H9 (cell line): ENCODE measurements around the gene HPCAL1. TPM values are rescaled to one million over a fixed set of nuclear protein-coding genes. Genes with fewer than 3 reads are reported as not detected.

ENCODE experiments used
- DNase-seq: peaks from one replicate; pipeline ENCODE4 v3.0.0-alpha.2; 2017
- H2AFZ ChIP-seq: one replicate; pipeline ENCODE4 v1.6.1; 2013; ENCODE audit warnings: mild to moderate bottlenecking, low read length, control low read depth, moderate library complexity
- H2AK5ac ChIP-seq: 2 replicates; pipeline ENCODE4 v1.6.1; 2013; ENCODE audit warnings: low read length, control low read depth, mixed read lengths; ENCODE audit not compliant: insufficient read length
- H2BK120ac ChIP-seq: one replicate; pipeline ENCODE4 v1.6.1; 2013; ENCODE audit warnings: low read depth, mild to moderate bottlenecking, low read length, control low read depth, inconsistent platforms; ENCODE audit not compliant: poor library complexity, severe bottlenecking
- H2BK12ac ChIP-seq: 2 replicates; pipeline ENCODE4 v1.6.1; 2013; ENCODE audit warnings: low read length, control low read depth, mixed read lengths, low read depth; ENCODE audit not compliant: insufficient read length
- H2BK15ac ChIP-seq: 2 replicates; pipeline ENCODE4 v1.6.1; 2013; ENCODE audit warnings: low read depth, low read length, control low read depth
- H2BK20ac ChIP-seq: one replicate; pipeline ENCODE4 v1.6.1; 2013; ENCODE audit warnings: low read depth, mild to moderate bottlenecking, low read length, control low read depth, inconsistent platforms; ENCODE audit not compliant: poor library complexity, severe bottlenecking
- H2BK5ac ChIP-seq: 2 replicates; pipeline ENCODE4 v1.6.1; 2013; ENCODE audit warnings: low read length, control low read depth, mixed read lengths; ENCODE audit not compliant: insufficient read length
- H3K14ac ChIP-seq: 2 replicates; pipeline ENCODE4 v1.6.1; 2013; ENCODE audit warnings: low read length, control low read depth; ENCODE audit not compliant: insufficient read depth
- H3K18ac ChIP-seq: 2 replicates; pipeline ENCODE4 v1.6.1; 2013; ENCODE audit warnings: low read depth, mild to moderate bottlenecking, mixed read lengths, low read length, control low read depth; ENCODE audit not compliant: insufficient read length
- H3K23ac ChIP-seq: 2 replicates; pipeline ENCODE4 v1.6.1; 2013; ENCODE audit warnings: low read length, control low read depth, mixed read lengths, low read depth; ENCODE audit not compliant: insufficient read length
- H3K23me2 ChIP-seq: 2 replicates; pipeline ENCODE4 v1.6.1; 2013; ENCODE audit warnings: low read depth, mild to moderate bottlenecking, mixed read lengths, low read length, control low read depth; ENCODE audit not compliant: insufficient read length, poor library complexity, severe bottlenecking
- H3K27ac ChIP-seq: 2 replicates; pipeline ENCODE4 v1.5.1; 2013; ENCODE audit warnings: low read length, control low read depth, mixed read lengths, low read depth; ENCODE audit not compliant: insufficient read length
- H3K27me3 ChIP-seq: 2 replicates; pipeline ENCODE4 v1.6.1; 2013; ENCODE audit warnings: low read length, control low read depth, inconsistent platforms; ENCODE audit not compliant: insufficient read depth
- H3K4ac ChIP-seq: 2 replicates; pipeline ENCODE4 v1.6.1; 2013; ENCODE audit warnings: low read depth, mild to moderate bottlenecking, control low read depth, inconsistent platforms, low read length, moderate library complexity
- H3K4me1 ChIP-seq: 2 replicates; pipeline ENCODE4 v1.6.1; 2013; ENCODE audit warnings: low read length, control low read depth, inconsistent platforms; ENCODE audit not compliant: insufficient read depth
- H3K4me2 ChIP-seq: 2 replicates; pipeline ENCODE4 v1.6.1; 2013; ENCODE audit warnings: low read length, control low read depth, mixed read lengths; ENCODE audit not compliant: insufficient read length, insufficient read depth
- H3K56ac ChIP-seq: 2 replicates; pipeline ENCODE4 v1.6.1; 2013; ENCODE audit warnings: low read depth, mild to moderate bottlenecking, mixed read lengths, low read length, control low read depth; ENCODE audit not compliant: insufficient read length
- H3K79me1 ChIP-seq: 2 replicates; pipeline ENCODE4 v1.6.1; 2013; ENCODE audit warnings: low read depth, mild to moderate bottlenecking, moderate library complexity, low read length, control low read depth, inconsistent platforms; ENCODE audit not compliant: insufficient read depth, poor library complexity, severe bottlenecking
- H3K79me2 ChIP-seq: 2 replicates; pipeline ENCODE4 v1.6.1; 2013; ENCODE audit warnings: low read length, control low read depth, inconsistent platforms; ENCODE audit not compliant: insufficient read depth
- H3K9ac ChIP-seq: 2 replicates; pipeline ENCODE4 v1.6.1; 2013; ENCODE audit warnings: low read length, control low read depth, mixed read lengths; ENCODE audit not compliant: insufficient read length; ENCODE audit errors: extremely low read depth
- H3K9me3 ChIP-seq: one replicate; pipeline ENCODE4 v1.6.1; 2013; ENCODE audit warnings: low read depth, low read length, inconsistent platforms; ENCODE audit not compliant: control insufficient read depth
- H3T11ph ChIP-seq: one replicate; pipeline ENCODE4 v1.6.1; 2013; ENCODE audit warnings: mild to moderate bottlenecking, low read length, control low read depth, inconsistent platforms
- H4K20me1 ChIP-seq: one replicate; pipeline ENCODE4 v1.6.1; 2013; ENCODE audit not compliant: control insufficient read depth, insufficient read length, insufficient read depth
- H4K5ac ChIP-seq: 2 replicates; pipeline ENCODE4 v1.6.1; 2013; ENCODE audit warnings: low read depth, mild to moderate bottlenecking, mixed read lengths, low read length, control low read depth; ENCODE audit not compliant: insufficient read length
- H4K8ac ChIP-seq: replicated peaks from 2 replicates; pipeline ENCODE4 v1.6.1; 2013; ENCODE audit warnings: low read length, control low read depth, mixed read lengths, low read depth; ENCODE audit not compliant: insufficient read length
- H4K91ac ChIP-seq: 2 replicates; pipeline ENCODE4 v1.6.1; 2013; ENCODE audit warnings: low read depth, mild to moderate bottlenecking, moderate library complexity, mixed read lengths, low read length, control low read depth; ENCODE audit not compliant: insufficient read length
- H3K27ac Mint-ChIP-seq, 3 experiments: 2 replicates in 2 of 3; 3 replicates in 1 of 3; pipeline ENCODE4 v1.8.0; 2020 to 2021; ENCODE audit warnings: mixed read lengths in 3 of 3, mild to moderate bottlenecking in 1 of 3, moderate library complexity in 1 of 3
- H3K27me3 Mint-ChIP-seq: 2 replicates; pipeline ENCODE4 v1.8.0; 2021; ENCODE audit warnings: low read depth, mild to moderate bottlenecking, moderate library complexity, mixed read lengths
- H3K36me3 Mint-ChIP-seq, 3 experiments: 2 replicates in 2 of 3; 3 replicates in 1 of 3; pipeline ENCODE4 v1.8.0; 2020 to 2021; ENCODE audit warnings: low read depth in 3 of 3, mixed read lengths in 3 of 3; ENCODE audit not compliant: insufficient read depth in 1 of 3
- H3K4me1 Mint-ChIP-seq, 2 experiments: 2 replicates each; pipeline ENCODE4 v1.8.0; 2020; ENCODE audit warnings: mixed read lengths in 2 of 2
- H3K4me3 Mint-ChIP-seq, 2 experiments: 2 replicates in 1 of 2; 3 replicates in 1 of 2; pipeline ENCODE4 v1.8.0; 2020 to 2021; ENCODE audit warnings: mild to moderate bottlenecking in 2 of 2, mixed read lengths in 2 of 2, moderate library complexity in 1 of 2
- H3K9me3 Mint-ChIP-seq, 2 experiments: 2 replicates in 1 of 2; 3 replicates in 1 of 2; pipeline ENCODE4 v1.8.0; 2020; ENCODE audit warnings: mild to moderate bottlenecking in 2 of 2, mixed read lengths in 2 of 2, moderate library complexity in 1 of 2
- WGBS: extraction: QIAGEN DNeasy Blood & Tissue Kit; methylation state at CpG from one replicate; pipeline ENCODE4 v1.1.7; 2013; ENCODE audit warnings: missing lambda C conversion rate, low lambda C conversion rate, mixed read lengths; ENCODE audit not compliant: insufficient read length; ENCODE audit errors: extremely low coverage; 5-methylcytosine and 5-hydroxymethylcytosine counted together
- total RNA-seq: library from RNA; stranded (reverse); gene quantifications from 2 replicates; pipeline ENCODE4 v1.2.1, GENCODE V29; 2021
- TF ChIP-seq, protein P1 (sequence below): fragments of 200-600 bp; sonication (generic); conservative IDR thresholded peaks from 3 replicates; pipeline ENCODE4 v1.8.0; 2021; ENCODE audit warnings: antibody characterized with exemption, mild to moderate bottlenecking

Gene HPCAL1
- total RNA-seq, 1 experiment from 2014 or later = 4.7 TPM

GRCh38 chr2:10370390-10370789 lies 67.7 kb downstream of the HPCAL1 start:
- peaks cover 2% of the 10 kb centered on the region; the same call in 1 of the 2 replicates for H3K79me2 ChIP-seq

More at GRCh38 chr2:10370390-10370789, 67.7 kb downstream of the HPCAL1 start:
- TF ChIP-seq, protein P1, sequence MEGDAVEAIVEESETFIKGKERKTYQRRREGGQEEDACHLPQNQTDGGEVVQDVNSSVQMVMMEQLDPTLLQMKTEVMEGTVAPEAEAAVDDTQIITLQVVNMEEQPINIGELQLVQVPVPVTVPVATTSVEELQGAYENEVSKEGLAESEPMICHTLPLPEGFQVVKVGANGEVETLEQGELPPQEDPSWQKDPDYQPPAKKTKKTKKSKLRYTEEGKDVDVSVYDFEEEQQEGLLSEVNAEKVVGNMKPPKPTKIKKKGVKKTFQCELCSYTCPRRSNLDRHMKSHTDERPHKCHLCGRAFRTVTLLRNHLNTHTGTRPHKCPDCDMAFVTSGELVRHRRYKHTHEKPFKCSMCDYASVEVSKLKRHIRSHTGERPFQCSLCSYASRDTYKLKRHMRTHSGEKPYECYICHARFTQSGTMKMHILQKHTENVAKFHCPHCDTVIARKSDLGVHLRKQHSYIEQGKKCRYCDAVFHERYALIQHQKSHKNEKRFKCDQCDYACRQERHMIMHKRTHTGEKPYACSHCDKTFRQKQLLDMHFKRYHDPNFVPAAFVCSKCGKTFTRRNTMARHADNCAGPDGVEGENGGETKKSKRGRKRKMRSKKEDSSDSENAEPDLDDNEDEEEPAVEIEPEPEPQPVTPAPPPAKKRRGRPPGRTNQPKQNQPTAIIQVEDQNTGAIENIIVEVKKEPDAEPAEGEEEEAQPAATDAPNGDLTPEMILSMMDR = no peak
- Histone ChIP-seq H3K23ac (no peak overlapping the region), H3K4ac (no peak overlapping the region), H3K9me3 (no peaks in the 10 kb centered on the region), H3K56ac (no peak overlapping the region), H3K18ac (no peak overlapping the region), H2BK15ac (no peak overlapping the region), H2BK20ac (no peak overlapping the region), H2BK120ac (no peak overlapping the region), H2AFZ (no peak overlapping the region), H4K91ac (no peak overlapping the region), H2AK5ac (no peak overlapping the region), H3T11ph (no peak overlapping the region), H2BK5ac (no peak overlapping the region), H3K23me2 (no peaks in the 10 kb centered on the region), H4K8ac (no peak overlapping the region), H2BK12ac (no peak overlapping the region), H3K9ac (no peak overlapping the region), H3K27ac (no peak overlapping the region), H3K14ac (no peak overlapping the region), H3K79me1 (no peaks in the 10 kb centered on the region), H3K4me2 (no peak overlapping the region), H3K27me3 (no peaks in the 10 kb centered on the region), H3K4me1 (peaks cover under 1% of the 10 kb centered on the region; the same call in 1 of the 2 replicates), H4K5ac (no peak overlapping the region), H4K20me1 (no peaks in the 10 kb centered on the region)
- Mint-ChIP-seq H3K4me1 (peaks cover 2 to 18% of the 10 kb centered on the region in 2 experiments), H3K4me3 (no peak overlapping the region), H3K36me3 (no peaks in the 10 kb centered on the region), H3K9me3 (no peaks in the 10 kb centered on the region; a peak in 1 of 5 replicates), H3K27me3 (no peaks in the 10 kb centered on the region), H3K27ac (no peak overlapping the region)
- WGBS = no CpG with 5 or more reads among the region's 1 CpG
- DNase-seq = no peak
